ENCODE data around the gene GSDMA.

DNA sequence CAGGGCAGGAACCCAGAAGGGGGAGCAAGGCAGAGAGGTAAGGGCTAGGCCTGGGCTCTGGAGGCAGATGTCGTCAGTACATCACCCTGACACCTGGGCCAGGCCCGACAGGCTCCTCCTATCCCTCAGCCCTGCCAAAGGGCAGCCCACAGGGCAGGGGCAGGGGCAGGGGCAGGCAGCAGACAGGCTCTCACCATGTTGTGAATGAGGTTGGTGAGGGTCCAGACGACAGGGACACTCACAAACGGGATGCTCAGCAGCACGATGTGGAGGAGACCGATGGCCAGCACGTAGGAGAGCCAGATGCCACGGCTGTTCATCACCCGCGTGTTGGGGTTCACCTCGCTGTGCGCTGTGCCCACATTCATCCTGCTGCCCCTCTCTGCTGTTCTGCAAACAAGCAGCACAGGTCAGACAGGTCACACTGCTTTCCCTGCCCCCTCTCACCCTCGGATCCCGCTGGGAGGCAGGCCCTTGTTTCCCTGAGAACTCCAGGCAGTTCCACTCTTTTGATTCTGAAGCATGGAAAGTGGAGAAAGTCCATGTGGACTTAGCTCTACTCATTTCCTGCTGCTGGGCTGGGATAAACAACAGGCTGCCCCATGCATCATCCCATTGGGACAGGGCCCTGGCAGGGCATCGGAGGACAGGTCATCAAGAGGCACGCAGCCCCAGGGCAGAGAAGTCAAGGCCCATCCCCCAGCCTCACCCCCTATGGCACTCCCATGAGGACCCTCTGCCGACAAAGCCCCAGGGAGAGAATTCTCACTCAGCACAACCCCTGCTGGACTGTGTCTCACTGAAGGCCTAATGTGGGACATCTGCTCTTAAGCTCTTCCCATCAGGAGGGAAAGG, 38.7 kb upstream of the GSDMA start:
- TF ChIP-seq, protein P1, sequence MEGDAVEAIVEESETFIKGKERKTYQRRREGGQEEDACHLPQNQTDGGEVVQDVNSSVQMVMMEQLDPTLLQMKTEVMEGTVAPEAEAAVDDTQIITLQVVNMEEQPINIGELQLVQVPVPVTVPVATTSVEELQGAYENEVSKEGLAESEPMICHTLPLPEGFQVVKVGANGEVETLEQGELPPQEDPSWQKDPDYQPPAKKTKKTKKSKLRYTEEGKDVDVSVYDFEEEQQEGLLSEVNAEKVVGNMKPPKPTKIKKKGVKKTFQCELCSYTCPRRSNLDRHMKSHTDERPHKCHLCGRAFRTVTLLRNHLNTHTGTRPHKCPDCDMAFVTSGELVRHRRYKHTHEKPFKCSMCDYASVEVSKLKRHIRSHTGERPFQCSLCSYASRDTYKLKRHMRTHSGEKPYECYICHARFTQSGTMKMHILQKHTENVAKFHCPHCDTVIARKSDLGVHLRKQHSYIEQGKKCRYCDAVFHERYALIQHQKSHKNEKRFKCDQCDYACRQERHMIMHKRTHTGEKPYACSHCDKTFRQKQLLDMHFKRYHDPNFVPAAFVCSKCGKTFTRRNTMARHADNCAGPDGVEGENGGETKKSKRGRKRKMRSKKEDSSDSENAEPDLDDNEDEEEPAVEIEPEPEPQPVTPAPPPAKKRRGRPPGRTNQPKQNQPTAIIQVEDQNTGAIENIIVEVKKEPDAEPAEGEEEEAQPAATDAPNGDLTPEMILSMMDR (IDR thresholded peaks at IDR 0.05; ENCODE audit: low read depth, low read length, poor library complexity, severe bottlenecking) = no peak
- TF ChIP-seq EZH2phosphoT487 (IDR thresholded peaks at IDR 0.05; ENCODE audit: borderline replicate concordance, low read length) = no peak
